ENCODE measurements around the gene MED27.

MED27 gene

DNA sequence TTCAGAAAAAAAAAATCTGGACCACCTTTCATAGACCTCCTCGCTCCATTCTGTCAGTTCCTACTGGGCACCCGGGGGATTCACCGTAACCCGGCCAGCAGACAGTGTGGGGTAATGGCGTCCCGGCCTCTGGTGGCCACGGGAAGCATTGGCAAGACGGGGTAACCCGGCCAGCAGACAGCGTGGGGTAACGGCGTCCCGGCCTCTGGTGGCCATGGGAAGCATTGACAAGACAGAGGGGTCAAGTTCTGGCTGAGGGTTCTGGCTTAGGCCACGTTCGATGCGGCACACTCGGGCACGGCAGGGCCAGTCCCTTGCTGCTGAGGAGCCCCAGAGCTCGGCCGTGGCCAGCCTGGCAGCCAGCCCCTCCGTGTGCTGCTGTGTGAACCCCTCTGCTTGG is 223.6 kb downstream of the MED27 start:
- no peak for DNase-seq (ENCODE audit: low read depth in 2 of 2)

GRCh38 chr9:131854896-131855613 is 224.6 kb downstream of the MED27 start:
- no peak for DNase-seq (ENCODE audit: low read depth in 2 of 2)

DNA sequence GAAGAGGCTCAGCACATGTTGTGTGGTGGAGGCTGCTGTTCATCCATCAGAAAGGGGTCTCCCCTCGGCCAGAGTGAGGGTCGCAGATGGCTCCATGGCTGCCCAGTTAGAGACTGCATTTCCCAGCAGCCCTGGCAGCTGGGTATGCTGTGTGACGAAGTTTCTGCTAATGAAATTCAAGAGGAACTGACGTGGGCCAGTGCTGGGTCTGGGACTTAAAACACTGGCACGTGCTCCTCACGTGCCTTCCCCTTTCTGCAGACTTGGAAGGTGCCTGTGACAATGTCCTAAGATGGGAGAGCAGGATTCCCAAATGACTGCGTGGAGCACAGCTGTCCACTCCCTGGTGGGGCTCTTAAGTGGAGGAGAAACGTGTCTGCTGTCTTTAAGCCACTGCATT is 225.3 kb downstream of the MED27 start:
- DNase-seq (ENCODE audit: low read depth in 2 of 2), result no peak

DNA sequence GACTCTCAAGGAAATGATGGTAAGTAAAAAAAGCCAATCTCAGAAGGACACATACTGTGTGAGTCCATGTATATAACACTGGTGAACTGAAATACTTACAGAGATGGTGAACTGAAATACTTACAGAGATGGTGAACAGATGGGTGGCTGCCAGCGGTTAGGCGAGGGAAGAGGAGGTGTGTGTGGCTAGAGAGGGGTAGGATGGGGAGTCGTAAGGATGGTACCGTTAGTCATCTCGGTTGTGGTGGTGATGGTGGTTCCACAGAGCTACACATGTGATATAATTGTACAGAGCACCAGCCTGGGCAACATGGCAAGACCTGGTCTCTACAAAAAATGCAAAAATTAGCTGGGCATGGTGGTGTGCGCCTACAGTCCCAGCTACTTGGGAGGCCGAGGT is 226.2 kb downstream of the MED27 start:
- DNase-seq (ENCODE audit: low read depth in 2 of 2), result no peak

DNA sequence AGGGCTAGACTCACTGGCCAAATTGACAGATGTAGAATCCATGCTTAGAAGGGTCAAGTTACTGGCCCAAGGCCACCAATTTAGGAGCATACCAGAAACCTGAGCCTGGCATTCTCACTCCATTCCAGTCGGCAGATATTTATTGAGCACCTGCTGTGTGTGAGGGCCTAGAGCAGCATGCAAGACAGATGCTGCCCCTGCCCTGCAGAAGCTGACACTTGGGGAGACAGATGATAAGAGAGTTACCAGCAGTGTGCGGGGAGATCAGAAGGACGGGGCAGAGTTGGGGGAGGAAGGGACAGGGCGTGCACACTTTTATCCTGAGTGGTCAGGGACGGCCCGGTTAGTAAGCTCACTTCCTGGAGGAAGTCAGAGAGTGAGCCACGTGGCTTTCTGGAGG is 228.3 kb downstream of the MED27 start:
- DNase-seq (ENCODE audit: low read depth in 2 of 2), result no peak

DNA sequence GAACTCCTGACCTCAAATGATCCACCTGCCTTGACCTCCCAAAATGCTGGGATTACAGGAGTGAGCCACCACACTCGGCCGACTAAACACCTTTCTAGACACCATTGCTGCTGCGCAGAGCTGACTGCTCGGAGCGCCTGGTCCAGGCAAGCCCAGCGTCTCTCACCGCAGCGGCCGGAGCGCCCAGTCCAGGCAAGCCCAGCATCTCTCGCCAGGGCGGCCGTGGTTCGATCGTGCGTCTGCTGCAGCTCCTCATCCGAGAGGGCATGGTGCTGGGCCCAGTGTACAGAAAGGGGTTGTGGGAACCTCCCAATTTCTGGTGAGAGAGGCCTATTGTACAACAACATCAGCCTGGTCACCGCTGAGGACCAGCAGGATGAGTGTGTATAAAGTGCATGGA is 230.3 kb downstream of the MED27 start:
- no peak for DNase-seq (ENCODE audit: low read depth in 2 of 2)

DNA sequence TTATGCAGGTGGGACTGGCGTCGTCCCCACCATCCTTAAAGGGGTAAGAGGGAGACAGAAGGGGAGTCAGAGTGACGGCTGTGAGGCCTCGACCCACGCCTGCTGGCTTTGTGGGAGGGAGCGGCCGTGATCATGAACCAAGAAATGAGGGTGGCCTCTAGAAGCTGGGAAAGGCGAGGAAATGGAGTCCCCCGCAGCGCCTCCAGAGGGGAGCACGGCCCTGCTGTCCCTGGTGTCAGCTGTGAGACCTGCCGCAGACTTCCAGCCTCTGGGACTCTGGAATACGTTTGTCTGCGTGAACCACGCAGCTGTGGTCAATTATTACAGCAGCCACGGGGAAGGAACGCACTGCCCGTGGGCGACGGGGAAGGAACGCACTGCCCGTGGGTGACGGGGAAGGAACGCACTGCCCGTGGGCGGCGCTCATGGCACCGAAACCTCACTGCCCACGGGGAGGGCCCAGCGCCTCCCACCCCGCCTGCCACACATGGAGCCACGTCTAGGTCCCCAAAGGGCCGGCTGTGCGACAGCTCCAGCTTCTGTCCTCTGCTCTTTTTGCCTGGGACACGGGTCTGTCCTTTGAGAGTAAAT is 231.0 kb downstream of the MED27 start:
- DNase-seq (ENCODE audit: low read depth in 2 of 2), result no peak

GRCh38 chr9:131847665-131848354 is 231.9 kb downstream of the MED27 start:
- no peak for DNase-seq (ENCODE audit: low read depth in 2 of 2)

- no peak for DNase-seq (ENCODE audit: low read depth in 2 of 2)
Measured at GRCh38 chr9:131845305-131846298, 234.1 kb downstream of the MED27 start.

- no peak for DNase-seq (ENCODE audit: low read depth in 2 of 2)
Measured at GRCh38 chr9:131844745-131845118, 234.9 kb downstream of the MED27 start.

DNA sequence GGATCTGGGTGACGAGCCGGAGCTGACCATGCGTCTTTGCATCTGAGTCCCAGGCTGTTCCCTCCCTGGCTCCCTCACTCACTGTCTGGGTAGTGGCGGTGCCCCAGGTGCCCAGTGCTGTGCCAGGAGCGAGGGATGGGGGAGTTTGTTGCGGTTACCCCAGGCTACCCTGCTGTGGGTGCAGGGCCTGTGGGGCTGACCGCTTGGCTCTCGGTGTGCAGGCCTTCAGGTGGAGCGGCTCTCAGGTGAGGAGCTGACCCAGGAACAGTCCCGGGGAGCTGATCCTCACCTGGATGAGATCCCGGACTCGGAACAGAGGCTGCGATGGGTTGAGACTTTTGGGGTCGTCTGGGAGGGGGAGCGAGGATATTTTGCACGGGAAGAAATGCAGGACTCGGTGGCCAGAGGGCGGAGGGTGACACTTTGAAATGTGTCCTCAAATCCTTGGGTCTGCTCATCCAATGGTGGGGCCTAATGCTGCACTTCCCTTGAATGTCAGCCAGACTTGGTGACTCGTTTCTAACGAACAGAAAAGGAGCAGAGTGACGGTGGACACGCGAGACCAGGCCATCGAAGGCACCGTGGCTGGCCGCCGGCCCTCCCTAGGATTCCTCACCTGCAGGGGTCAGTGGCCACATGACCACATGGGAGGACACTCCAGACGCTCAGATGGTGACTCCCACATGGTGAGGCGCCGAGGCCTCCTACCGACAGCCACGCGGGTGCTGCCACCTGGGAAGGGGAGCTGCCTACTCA is 235.5 kb downstream of the MED27 start:
- DNase-seq (ENCODE audit: low read depth in 2 of 2), result no peak

DNA sequence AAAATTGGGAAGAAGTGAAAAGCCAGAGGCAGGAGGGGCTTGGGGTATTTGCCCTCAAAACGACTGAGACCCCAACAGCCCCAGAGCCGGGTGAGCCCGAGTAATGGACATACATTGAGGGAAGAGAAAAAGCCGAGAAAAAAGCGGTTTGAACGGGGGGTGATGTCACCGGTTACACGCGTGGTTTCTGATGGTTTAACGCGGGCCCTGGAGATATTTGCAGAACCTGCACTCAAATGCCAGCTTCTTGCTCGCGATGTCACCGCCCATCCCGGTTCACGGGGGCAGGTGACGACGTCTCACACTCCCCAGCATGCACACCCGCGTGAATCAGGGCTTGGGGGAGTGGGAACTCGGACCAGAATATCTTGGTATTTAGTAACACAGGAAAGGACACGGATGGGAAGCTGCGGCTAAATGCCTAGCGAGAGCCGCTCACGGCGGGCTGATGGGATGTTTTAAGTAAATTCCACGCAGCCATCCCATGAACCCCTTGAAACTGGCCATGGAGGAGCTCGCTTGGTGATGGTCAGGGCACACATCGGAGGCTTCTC is 237.8 kb downstream of the MED27 start:
- DNase-seq (ENCODE audit: low read depth in 2 of 2), result no peak

DNA sequence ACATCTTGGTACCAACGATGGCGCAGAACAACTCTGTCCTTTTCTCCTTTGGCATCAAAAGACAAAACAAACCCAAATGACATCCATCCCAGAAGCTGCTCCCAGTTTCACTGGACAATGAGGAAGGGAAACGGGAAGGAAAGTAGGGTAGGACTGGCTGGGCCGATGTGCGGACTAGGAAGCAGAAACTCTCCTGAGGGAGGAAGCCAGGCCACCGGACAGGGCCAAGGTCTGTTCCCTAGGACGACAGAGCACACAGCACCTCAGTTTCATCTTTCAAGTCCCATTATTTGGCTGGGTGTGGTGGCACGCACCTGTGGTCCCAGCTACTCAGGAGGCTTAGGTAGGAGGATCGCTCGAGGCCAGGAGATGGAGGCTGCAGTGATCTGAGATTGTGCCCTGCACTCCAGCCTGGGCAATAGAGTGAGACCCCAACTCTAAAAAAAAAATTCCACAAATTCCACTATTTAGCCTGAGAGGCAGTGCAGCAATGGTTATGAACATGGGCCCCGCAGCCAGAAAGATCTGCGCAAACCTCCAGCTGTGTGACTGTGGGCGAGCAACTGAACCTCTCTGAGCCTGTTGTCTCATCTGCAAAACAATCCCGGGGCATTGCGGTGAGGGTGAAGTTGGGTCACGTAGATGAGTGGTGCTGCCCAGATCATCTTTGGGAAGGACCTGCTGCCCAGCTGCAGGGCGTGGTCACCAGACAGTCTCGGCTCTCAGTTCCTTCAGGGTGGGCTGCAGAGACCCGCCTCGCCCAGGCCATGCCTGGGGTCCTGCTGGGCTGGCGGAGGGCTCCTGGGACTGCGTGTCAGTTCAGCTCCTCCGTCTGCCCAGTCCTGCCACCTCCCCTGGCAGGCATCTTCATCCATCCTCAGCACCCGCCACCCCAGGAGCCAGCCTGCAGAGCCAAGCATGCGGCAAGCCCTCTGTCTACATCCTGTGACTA is 238.6 kb downstream of the MED27 start:
- no peak for DNase-seq (ENCODE audit: low read depth in 2 of 2)

DNA sequence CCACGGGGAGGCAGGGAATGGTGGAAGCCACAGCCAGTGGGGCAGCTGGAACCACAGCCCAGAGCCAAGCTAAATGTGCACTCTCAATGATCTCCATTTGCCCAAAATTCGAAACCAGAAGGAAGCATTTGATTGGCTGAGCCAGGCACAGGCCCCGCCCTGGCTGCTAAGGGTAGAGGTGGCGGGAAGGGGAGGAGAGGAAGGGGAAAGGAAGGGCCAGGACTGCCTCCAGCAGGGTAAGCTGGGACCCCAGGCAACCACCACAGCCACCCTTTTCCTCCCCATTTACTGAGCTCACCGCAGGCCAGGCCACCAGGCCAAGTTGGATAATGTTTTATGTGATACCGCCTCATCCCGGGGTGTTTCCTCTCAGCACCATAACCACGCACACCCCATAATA is 239.4 kb downstream of the MED27 start:
- no peak for DNase-seq (ENCODE audit: low read depth in 2 of 2)

DNA sequence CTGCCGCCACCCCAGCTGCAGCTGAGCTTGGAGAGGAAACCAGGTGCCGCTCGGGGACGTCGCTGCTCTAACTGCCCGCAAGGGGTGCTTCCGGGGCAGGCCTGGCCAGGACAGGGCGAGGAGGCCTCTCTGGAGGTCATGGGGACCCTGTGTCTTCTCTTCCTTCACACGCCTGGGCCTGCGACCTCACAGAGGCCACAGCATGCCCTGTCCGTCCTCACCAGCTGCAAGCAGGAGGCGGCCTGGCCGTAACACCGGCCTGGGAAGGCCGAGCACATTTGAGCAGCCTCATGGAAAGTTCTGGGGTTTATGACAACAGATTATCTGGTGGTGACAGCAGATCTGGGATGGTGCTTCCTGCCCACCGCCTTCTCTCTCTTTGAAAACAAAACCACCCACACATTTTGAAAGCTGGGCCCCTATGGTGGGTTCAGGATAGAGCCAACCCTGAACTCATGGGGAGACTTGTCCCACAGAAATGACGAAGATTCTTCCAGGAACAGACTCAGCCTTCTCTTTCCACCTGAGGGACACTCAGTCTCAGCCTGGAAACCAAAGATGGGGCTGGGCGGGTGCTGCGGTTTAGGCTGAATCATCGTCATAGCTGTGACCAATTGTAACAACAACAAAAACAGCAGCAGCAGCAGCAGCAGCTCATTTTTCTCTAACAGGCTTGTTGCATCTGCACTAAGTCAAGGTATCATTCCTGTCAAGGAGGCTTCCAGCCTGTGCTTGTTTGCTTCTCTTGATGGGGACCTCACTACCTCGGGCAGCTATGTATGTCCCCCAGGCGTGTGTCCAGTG is 240.2 kb downstream of the MED27 start:
- DNase-seq (ENCODE audit: low read depth in 2 of 2), result peak in 1 of 2 donors; percentile 46

GRCh38 chr9:131838530-131839280 is 241.0 kb downstream of the MED27 start:
- no peak for DNase-seq (ENCODE audit: low read depth in 2 of 2)

DNA sequence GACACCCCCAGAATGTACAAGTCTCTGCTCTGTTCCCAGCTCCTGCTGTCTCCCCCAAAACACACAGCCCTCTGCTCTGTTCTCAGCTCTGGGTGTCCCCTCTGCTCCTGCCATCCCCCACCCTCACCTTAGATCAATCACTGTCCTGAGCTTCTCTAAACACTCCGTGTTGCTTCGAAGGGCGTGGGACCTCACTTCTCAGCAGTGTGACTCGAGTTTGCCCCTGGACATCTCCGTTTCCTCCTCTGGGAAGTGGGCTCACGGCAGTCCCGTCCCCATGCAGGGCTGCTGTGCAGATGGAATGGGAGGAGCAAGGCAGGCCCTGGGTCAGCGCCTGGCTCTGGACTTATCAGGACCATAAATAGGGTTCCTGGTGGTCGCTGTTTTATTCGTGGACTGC is 241.8 kb downstream of the MED27 start:
- DNase-seq (ENCODE audit: low read depth in 2 of 2), result no peak

DNA sequence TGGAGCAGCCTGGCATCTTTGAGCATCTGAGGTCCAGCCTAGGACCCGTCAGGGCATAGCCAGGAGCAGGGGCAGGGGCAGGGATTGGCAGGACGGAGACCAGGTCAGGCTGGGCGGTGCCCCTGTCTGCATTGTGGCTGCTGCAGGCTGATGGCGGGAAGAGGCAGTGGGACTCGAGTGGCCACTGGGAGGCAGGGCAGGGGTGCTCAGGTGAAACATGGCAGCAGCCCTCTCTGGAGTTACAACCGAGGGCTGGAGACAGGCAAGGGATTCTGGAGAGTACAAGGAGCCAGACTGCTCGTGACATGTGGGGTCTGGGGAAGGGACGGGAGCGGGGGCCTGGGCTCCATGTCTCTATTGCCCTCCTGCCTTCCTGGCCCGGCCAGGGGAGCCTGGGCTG is 242.4 kb downstream of the MED27 start:
- DNase-seq (ENCODE audit: low read depth in 2 of 2), result no peak

Data from stimulated activated CD8-positive, alpha-beta memory T cell treated with anti-CD3 and anti-CD28 coated beads, Interleukin-2, amount 100 ng/mL, for 48 hours (primary cell).